GM19397 (cell line): ENCODE data around the gene ABLIM1.

Source experiments
- ATAC-seq: cut with Tn5 transposase; IDR thresholded peaks from one replicate; pipeline ENCODE4 v1.9.1; 2021; ENCODE audit warnings: mild to moderate bottlenecking, moderate library complexity; ENCODE audit not compliant: unreplicated experiment

The ABLIM1 gene

DNA sequence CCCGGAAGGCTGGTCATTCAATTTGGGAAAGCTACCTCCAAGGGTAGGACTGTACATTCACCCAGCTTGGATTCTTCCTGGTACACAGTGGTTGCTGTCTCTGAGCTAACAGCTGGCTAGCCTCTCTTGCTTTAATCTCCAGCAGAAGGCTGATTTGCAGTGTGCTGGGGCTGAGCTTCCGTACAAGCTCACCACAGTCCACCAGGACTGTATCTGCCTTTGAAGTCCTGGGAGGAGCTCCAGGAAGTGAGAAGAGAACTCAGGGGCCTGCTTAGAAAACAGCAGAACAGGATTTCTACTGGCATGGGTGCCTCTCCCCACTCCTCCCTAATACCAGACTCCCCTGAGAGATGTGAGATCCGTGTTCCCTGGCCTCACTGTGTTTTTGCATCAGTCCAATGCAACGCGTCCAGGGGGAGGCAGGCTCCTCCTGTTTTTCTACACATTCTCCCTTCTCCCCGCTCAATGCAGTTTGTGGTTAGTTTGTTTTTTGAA is 260.4 kb downstream of the ABLIM1 start:
- ATAC-seq: no peak

DNA sequence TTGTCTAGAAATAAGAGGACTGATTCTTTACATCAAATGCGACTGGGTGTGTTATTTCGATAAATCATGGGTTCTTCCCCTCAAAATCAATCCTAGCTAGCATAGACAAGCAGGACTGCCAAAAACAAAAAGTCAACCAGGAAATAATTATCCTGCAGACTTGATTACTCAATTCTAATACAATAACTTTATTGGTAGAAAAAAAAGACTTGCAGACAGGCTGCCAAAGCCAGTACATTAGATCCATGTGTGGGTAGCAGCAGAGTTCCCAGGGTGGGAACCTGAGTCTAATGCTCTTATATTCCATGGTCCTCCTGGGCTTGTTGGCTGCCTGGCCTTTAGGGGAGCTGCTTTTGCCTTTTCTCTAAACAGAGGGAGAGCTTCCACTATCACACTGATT is 261.6 kb downstream of the ABLIM1 start:
- no peak for ATAC-seq

DNA sequence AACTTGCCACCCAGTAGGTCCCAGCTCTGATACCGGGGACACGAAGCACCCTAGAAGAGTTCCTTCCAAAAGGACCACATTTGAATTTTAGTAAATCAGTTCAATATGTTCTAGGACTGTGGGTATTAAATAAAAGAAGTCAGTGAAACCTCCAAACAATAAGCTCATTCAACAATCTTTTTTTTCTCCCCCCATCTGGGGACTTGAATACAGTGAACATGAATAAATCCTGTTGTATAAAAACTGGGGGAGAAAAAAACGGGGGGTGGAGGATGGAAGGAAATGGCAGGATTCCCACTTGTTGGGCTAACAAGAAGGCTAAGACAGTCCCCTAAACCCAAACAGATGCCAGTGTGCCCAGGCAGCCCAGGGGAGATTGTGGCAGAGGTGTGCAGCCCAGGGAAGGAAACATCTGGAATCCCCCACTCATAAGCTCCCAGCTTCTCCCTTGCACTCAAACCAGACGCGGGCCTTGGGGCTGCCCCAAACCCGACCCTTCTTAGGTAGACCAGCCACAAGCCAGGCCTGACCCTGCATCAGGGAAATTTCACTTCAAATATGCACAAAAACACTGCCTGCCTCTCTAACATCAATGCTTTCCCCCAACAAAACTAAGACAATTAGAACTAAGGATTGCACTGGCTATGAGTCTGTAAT is 262.6 kb downstream of the ABLIM1 start:
- no peak for ATAC-seq

DNA sequence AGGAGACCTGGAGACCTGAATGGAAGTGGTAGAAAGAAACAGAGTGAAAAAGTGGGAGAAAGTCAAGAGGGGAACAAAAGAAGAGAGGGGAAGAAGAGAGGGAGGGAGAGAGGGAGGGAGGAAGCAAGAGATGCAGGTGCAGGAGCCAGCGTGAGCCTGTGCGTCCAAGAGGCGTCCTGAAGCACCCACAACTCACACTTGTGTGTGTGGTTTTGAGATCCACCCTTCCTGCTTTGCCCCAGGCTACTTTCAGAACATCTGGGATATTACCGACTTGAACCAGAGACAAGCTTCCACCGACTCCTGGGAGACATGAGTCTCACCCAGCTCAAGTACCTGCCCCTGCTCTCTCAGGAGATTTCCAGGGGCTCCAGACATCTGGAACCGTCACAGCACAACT is 263.5 kb downstream of the ABLIM1 start:
- no peak for ATAC-seq

DNA sequence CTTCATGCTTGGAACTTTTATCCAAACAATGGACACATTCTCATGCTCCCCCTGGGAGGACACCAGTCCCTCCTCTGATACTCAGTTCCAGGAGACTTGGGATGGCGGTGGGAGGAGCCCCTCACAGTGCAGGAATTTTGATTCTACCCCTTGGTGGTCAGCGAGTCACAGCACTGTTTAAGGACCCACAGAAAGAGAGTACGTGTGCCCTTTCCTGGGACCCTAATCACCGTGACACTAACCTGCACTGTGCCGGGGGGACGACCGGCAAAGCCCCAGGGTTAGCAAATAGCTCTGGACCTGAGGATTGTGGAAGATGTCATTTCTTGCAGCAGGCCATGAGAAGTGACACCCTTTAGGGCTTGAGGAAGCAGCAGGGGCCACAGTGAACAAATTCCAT is 264.2 kb downstream of the ABLIM1 start:
- ATAC-seq: no peak

DNA sequence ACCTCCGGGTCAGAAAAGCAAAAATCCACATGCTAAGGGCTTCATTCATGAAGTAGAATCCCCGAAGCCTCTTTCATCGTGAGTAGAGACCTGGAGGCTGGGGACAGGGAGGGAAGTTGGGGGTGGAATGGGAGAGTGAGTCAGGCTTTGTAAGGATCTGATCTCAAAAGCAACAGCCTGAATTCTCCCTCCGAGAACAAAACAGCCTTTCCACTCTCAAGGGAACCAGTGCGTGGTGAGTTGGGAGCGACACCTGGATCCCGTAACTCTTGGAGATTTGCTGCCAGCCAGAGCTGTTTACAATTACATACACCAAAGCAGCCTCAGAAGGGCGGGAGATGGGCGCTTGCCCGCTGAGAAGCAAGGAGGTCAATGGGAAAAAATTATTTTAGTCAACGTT is 264.6 kb downstream of the ABLIM1 start:
- no peak for ATAC-seq

DNA sequence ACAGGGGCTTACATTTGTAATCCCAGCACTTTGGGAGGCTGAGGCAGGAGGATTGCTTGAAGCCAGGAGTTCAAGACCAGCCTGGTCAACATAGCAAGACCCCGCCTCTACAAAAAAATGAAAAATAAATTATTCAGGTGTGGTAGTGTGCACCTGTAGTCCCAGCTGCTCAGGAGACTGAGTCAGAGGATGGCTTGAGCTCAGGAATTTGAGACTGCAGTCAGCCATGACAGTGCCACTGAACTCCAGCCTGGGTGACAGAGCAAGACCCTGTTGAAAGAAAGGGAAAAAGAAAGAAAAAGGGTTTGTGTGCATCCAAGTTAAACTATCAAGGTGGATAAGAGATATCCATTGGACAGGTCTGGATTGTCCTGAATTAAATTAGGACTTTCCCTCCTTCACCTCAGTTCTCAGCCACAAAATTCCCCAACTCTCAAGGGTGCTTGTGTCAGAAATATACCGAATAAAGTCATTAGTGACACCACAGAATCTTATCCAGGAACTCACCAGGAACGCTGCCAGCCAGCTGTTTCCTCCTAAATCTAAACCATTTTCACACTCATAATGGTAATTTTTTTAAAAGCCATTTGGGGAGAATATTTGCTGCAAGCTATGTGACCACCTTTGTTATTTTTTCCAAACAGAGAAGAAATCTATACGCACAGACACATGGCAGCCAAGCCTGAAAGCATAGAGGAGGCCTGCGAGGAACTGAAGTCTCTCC is 265.8 kb downstream of the ABLIM1 start:
- no peak for ATAC-seq

DNA sequence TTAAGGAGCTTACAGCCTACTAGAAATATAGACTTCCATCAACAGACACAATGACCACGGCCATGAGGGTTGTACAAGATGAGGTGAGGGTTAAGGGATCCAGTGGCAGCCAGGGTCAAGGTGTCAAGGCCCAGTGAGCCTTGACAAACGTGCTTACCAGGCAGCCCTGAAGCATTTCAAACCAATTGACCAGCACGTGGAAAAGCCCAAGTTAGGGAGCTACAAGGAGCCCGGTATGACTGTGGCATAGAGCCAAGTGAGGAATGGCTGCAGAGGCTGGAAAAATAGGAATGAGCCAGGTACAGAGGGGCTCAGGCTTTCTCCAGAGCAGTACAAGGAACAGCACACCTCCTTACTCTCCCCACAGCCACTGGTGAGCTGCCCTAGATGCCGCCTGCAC is 266.5 kb downstream of the ABLIM1 start:
- no peak for ATAC-seq

DNA sequence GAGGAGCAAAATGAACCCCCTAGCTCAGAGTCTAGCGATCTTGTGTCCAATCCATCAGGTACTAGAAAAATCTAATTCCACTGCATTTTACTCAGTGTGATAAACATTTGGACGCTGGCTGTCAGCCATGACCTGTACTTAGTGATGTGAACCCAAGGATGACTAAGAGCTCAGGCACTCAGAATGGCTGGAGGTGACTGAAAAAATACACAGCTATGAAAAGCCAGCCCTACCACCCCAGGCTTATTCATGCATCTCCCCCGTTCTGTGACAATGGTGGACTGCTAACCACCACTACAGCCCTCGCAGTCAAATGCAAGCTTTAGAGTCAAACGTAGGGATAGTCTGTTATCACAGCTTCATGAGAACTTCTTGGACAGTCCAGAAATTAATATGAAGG is 268.6 kb downstream of the ABLIM1 start:
- no peak for ATAC-seq

DNA sequence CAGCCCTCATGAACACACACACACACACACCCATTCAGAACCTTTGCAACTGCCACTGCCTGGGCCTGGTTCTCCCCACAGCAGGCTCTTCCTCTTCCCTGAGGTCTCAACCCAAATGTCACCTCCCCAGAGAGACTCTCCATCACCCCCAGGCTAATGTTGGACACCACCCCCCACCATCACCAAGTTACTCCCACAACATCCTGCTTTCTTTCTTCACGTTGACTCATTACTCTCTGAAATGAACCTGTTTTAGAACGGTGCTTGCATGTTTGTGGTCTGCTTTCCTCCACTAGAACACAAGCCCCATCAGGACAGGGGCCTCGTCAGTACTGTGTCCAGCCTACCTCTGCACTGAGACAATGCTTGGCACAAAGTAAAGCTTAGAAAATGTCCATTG is 269.8 kb downstream of the ABLIM1 start:
- ATAC-seq: no peak

DNA sequence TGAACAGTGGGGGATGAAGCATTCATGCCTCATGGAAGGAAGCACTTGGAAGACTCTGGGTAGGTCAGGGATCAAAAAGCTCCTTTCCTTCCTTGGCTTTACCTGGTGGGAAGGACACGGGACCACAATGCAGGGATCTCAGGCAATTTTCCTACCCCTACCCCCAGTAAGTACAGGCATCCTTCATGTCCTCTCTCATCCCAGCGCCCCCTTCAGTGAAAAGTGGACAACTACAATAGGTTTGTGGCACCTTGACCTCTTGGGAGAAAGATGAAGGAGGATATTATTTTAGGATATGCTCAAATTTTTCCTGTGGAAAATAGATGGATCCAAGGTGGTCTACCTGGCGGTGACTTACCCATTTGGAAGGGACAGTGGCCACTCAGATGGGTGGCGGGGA is 270.3 kb downstream of the ABLIM1 start:
- ATAC-seq: no peak

DNA sequence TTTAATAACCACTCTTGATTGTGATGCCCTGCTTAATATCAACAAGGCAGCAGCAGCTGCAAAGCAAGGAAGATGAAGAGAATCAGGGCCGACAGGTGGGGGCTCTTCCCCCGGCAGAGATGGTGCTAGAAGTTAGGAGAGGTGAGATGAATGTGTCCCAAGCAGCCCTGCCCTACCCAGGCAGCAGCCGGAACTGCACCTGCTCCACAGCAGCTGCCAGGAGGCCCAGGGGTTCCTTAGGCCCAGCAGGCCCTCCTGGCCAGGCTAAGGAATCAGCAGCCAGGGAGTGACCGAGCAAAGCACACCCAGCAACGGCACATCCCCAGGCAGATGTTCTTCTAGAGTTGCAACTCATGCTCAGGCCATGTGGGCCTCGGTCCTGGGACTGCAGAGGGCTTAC is 271.6 kb downstream of the ABLIM1 start:
- no peak for ATAC-seq

DNA sequence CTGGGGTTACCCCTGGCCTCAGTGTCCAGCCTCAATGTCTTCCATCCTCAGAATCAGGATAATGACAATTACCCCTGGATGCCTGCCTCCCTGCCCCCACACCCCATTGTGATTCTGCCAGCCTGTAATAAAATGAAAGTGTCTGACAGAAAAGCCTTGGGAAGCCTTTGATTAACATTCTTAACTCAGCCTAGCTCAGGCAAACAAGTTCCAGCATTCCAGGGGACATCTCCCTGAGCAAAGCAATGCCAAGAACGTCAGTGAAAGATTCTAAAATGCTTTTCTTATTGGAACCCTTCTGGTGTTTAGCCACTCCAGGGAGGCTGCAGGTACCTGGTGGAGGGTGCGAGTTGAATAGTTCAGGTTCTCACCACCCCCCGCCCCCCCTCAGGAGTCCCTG is 272.5 kb downstream of the ABLIM1 start:
- no peak for ATAC-seq

DNA sequence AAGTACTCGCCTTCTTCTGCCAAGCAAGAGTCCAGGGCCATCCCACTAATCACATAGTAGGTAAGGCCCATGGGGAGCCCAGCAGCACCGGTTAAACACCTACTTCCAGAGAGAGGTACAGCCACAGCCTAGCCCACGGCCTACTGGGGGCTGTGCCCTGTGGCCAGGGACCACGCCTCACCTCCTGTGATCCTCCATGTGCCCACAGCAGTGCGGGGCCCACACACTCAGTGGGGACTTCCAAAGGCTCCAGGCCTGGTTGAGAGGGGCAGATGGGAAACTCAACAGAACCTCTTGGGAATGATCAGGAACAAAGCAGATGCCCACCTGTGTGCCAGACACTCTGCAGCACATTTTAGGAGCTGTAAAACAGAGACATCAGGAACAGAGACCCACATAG is 273.5 kb downstream of the ABLIM1 start:
- ATAC-seq: no peak

DNA sequence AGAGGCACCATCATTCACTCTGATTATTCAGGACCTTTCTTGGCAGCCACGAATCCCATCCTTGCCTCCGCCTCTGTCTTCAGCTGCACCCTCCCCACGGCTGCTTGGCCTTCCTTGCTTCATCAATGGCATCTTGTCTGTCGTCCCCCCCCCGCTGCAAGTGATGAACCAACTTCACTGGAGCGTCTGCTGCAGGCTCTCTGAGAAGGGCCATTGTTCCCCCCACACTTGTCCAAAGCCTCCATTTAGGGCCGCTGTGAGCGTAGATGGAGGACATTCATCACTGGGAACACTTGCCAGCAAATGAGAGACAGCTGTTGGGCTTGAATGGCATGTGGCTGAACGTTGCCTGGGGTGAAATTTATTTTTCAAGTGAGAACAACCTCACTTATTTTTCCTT is 273.9 kb downstream of the ABLIM1 start:
- no peak for ATAC-seq
